ENCODE results near the gene DDX3X.

- no peak for TF ChIP-seq CTCF (IDR thresholded peaks at IDR 0.05)
- TF ChIP-seq EZH2 (IDR thresholded peaks at IDR 0.05; ENCODE audit: borderline replicate concordance, insufficient read depth, low read depth, low read length, poor library complexity, severe bottlenecking), result no peak
Observed at GRCh38 chrX:41351923-41352322, 18.0 kb downstream of the DDX3X start.
